Myocyte (in vitro differentiated cells): Measurements from ENCODE around the gene FJX1. TPM values are rescaled to one million over a fixed set of nuclear protein-coding genes. Genes with fewer than 3 reads are reported as not detected.
"Not testable (repeated sequence)": the region's sequence is repeated elsewhere in the genome, so short reads cannot be mapped to it uniquely, and the experiment has no call there.

Experiments used
- DNase-seq: peaks from one replicate; pipeline ENCODE4 v3.0.0-alpha.2; 2012; ENCODE audit warnings: low read depth
- total RNA-seq: library from RNA; depleted of rRNA; stranded (reverse); fragments of >200 nt; gene quantifications from 2 replicates; pipeline ENCODE4 v1.2.3, GENCODE V29; 2014

FJX1 gene
- total RNA-seq, 1 donor from 2014 or later: 48.1 TPM

DNA sequence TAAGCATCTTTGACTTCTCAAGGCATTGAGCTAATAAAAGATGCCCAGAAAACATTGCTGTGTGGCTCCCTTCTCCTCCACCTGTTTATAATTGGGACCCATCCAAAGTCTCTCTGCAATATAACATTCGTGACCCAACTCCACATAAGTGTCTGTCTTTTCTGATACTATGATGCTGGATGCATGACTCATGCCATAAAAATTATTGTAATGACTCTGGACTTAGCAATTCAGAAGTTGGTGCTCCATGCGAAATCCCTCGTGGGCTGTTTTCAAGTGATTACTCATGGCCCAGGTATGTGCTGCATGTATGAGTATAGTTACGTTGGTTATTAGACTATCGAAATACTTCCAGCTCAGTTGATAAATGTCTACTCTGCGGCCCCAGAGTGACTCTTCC is 11.7 kb downstream of the FJX1 start:
- DNase-seq: peak; percentile 84

GRCh38 chr11:35631891-35632290 is 13.6 kb downstream of the FJX1 start:
- no peak for DNase-seq

- DNase-seq: peak; percentile 28
Measured at GRCh38 chr11:35632301-35632700, 14.0 kb downstream of the FJX1 start.

GRCh38 chr11:35633827-35634423 is 15.7 kb downstream of the FJX1 start:
- no peak for DNase-seq

DNA sequence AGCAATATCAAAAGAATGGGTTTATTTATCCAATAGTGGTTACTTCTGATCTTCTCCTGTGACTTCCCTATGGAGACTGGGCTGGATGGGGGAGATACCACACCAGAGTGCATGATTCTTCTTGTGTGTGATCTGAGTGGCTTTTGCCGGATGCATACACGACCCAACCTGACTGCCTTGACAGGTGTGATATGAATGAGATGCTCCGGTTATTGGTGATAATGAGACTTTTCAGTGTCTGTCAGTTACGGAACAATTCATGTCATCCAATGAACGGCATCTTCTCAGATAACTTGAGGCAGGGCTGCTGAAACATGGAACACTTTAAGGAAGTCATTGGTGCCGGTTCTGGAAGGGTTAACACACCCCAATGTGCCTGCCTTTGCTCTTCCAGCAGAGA is 17.7 kb downstream of the FJX1 start:
- DNase-seq: no peak

- DNase-seq: no peak
Measured at GRCh38 chr11:35639591-35640179, 21.4 kb downstream of the FJX1 start.

DNA sequence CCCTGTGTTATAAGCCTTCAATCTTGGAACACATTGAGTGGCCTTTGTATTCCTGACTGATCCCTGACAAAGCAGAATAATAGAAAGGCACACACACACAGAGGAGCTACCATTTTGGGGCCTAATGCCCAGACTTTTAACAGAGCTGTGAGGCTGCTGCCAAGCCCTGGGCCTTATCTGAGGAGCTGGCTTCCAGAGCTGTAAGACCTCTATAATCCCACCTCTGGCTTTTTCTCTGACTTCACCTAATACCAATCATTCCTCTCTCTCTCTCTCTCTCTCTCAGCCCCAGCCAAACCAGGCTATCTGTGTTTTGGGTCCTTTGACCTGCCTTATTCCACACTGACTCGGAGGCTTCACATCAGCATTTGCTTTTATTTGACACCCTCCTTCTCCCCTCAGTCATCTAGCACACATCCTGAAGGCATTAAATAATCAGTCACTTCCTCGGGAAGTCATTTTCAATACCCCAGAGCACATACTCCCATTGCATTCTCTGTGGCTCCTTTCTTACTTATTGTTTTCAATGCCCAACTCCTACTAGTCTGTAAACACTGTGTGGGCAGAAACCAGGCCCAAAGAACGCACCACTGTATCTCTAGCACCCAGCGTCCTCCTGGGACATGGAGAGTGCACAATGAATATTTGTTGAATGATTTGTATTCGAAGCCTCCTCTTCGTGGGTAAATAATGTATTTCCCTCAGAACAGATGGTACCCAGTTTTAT is 23.1 kb downstream of the FJX1 start:
- DNase-seq: no peak

- no peak for DNase-seq
Measured at GRCh38 chr11:35641964-35642363, 23.7 kb downstream of the FJX1 start.

DNA sequence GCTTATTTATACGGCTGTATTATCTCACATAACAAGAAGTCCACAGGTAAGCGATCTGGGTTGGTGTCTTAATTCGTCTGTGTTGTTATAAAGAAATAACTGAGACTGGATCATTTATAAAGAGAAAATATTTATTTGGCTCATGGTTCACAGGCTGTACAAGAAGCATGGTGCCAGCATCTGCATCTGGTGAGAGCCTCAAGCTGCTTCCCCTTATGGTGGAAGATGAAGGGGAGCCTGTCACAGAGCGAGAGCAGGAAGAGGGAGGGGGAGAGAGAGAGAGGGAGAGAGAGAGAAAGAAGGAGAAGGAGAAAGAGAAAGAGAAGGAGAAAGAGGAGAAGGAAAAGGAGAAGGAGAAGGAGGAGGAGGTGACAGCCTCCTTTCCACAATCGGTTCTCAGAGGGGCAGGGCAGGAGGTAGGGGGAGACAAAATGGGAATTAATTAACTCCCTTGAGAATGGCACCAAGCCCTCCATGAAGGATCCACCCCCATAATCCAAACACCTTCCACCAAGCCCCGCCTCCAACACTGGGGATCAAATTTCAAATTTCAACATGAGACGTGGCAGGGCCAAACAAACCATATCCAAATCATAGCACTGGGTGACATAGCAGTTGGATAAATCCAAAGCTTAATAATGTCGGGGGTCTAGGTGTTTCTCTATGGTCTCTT is 29.3 kb downstream of the FJX1 start:
- no peak for DNase-seq

GRCh38 chr11:35650006-35650405 is 31.7 kb downstream of the FJX1 start:
- DNase-seq: no peak

DNA sequence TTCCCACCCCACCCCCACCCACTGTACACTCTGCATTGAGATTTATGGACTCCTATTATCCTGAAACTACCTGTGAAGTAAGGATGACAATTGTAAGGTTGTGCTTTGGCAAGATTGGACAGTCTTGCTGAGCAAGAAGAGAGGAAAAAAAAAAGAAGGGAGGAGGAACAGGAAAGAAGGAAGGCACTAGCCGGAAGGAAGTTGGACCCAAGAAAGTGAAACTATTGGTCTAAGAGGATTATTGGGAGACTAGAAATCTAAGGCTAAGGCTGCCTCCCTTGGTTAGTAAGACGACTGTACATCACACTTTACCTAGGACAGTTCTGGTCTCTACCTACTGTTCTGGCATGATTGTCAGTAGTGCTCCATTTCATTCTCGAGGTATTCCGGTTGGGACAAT is 32.2 kb downstream of the FJX1 start:
- DNase-seq: no peak

- DNase-seq: peak; percentile 47
Measured at GRCh38 chr11:35651263-35651662, 33.0 kb downstream of the FJX1 start.

DNA sequence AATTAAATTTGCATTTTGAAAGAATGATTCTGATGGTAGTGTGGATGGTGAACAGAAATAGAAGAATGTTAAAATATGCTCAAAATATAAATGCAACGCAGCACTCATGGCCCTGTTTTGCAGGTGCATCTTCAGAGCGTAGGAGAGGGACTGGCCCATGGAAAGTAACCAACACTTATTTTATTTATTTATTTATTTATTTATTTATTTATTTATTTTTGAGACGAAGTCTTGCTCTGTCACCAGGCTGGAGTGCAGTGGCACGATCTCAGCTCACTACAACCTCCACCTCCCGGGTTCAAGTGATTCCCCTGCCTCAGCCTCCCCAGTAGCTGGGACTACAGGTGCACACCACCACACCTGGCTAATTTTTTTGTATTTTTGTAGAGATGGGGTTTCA is 34.5 kb downstream of the FJX1 start:
- DNase-seq: not testable (repeated sequence)

GRCh38 chr11:35654711-35655110 is 36.5 kb downstream of the FJX1 start:
- no peak for DNase-seq

GRCh38 chr11:35655254-35655653 is 37.0 kb downstream of the FJX1 start:
- DNase-seq: no peak

DNA sequence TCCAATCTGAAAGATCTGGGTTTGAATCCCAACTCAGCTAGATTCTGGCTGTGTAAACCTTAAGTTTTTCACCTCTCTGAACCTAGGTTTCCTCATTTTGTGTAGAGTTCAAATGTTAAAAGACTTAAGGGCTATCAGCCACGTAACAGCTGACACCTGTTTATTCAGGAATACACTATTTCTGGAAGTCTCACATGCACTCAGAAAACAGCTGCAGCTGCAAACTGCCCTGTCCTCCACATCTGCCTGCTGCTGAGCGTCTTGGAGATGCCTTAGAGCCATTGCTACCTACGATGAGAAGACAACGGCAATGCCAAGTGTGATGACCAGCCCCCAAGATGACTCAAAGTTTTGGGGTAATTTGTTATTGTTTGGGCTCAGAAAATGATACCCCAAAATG is 37.6 kb downstream of the FJX1 start:
- DNase-seq: peak; percentile 27

DNA sequence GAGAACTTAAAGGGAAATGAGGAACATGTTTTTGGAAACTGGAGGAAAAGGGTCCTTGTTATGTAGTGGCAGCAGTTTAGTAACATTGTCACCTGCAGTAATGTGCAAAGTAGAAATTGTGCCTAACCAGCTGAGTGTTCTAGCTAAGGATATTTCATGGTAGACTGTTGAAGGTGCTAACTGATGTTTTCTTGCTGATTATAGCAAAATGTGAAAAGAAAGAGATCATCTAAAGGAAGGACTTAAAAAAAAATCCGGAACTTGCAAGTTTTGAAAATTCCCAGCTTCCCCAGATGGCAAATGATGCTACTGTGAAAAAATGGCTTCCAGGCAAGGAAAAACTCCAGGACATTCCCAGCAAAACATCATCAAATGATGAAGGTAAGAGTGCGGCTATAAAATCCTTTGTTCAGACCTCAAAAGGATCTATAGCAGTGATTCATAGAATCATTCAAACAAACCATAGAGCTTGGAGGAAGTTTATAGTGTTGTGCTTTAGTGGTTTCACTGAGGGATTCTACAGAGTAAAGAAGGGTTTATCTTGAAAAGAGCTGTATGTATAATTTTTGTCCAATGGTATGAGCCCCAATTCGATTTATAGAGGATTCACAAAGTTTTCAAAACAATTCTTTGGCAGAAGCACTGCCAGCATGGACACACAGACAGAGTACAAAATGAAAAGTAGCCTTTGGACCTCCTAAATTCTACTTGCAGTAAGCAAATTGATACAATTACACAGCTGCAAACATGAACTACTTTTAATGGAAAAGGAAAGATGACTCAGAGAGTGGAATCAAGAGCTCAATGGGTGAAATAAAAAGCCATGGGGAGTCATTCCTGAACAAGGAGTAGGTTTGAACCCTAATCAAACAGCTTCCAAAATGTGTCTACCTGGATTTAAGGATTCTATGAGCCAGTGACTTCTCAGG is 40.0 kb downstream of the FJX1 start:
- DNase-seq: peak; percentile 61

- no peak for DNase-seq
Measured at GRCh38 chr11:35661534-35661933, 43.3 kb downstream of the FJX1 start.

- DNase-seq: no peak
Measured at GRCh38 chr11:35662061-35662648, 43.9 kb downstream of the FJX1 start.

GRCh38 chr11:35662649-35663407 is 44.6 kb downstream of the FJX1 start, which contains the start of gene TRIM44:
Gene TRIM44 (plus strand): TSS chr11:35662775. CDS start chr11:35663112, 337 bp downstream.
- DNase-seq: peak; percentile 89
